ENCODE measurements around the gene ZNF688.

DNA sequence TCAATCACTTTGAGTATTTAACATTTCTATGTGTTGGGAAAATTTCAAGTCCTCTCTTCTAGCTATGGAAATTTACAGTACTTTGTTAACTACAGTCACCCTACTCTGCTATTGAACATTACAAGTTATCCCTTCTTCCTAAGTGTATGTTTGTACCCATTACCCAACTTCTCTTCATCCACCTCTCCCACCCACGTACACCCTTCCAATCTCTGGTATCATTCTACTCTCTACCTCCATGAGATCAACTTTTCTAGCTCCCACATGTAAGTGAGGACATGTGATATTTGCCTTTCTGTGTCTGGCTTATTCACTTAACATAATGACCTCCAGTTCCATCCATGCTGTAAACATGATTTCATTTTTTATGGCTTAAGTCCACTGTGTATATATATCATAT lies 3.2 kb upstream of the ZNF688 start:
- TF ChIP-seq, protein P1, sequence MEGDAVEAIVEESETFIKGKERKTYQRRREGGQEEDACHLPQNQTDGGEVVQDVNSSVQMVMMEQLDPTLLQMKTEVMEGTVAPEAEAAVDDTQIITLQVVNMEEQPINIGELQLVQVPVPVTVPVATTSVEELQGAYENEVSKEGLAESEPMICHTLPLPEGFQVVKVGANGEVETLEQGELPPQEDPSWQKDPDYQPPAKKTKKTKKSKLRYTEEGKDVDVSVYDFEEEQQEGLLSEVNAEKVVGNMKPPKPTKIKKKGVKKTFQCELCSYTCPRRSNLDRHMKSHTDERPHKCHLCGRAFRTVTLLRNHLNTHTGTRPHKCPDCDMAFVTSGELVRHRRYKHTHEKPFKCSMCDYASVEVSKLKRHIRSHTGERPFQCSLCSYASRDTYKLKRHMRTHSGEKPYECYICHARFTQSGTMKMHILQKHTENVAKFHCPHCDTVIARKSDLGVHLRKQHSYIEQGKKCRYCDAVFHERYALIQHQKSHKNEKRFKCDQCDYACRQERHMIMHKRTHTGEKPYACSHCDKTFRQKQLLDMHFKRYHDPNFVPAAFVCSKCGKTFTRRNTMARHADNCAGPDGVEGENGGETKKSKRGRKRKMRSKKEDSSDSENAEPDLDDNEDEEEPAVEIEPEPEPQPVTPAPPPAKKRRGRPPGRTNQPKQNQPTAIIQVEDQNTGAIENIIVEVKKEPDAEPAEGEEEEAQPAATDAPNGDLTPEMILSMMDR (IDR thresholded peaks at IDR 0.05): no peak
- TF ChIP-seq POLR2A (IDR thresholded peaks at IDR 0.05; ENCODE audit: low read depth) (no peak), EP300 (IDR thresholded peaks at IDR 0.05) (no peak)
